Measurements from ENCODE around the gene IFNB1. TPM values are rescaled to one million over a fixed set of nuclear protein-coding genes. Genes with fewer than 3 reads are reported as not detected.

IFNB1 gene
- total and polyA plus RNA-seq, 2 donors (not counting 1 experiment from before 2014, with no cell fraction given) = not detected

GRCh38 chr9:21075484-21075883 lies 2.3 kb downstream of the IFNB1 start:
- H3K27ac Mint-ChIP-seq = no peak overlapping the region
- no peak overlapping the region for H3K4me3 Mint-ChIP-seq
- H3K79me2 ChIP-seq (ENCODE audit: control insufficient read depth, insufficient read depth, low read length) = no peaks in the 10 kb centered on the region
- H3K4me3 ChIP-seq (ENCODE audit: control extremely low read depth in 1 of 5, extremely low read depth in 1 of 5, insufficient read depth in 1 of 5, low read depth in 2 of 5, low read length in 4 of 5) = no peak overlapping the region
- H3K27me3 Mint-ChIP-seq = no peaks in the 10 kb centered on the region
- intact Hi-C loops (cut with micrococcal nuclease) = no loop called here
- 100% methylated on average over 2 of the region's 3 CpGs for WGBS (ENCODE audit: insufficient coverage)
- no peak overlapping the region for H3K27ac ChIP-seq (ENCODE audit: low read length in 2 of 2)
- no peak overlapping the region for H2AFZ ChIP-seq (ENCODE audit: insufficient read depth, low read depth, low read length, poor library complexity, severe bottlenecking)
- H3K4me1 ChIP-seq (ENCODE audit: control insufficient read depth in 2 of 2, insufficient read depth in 2 of 2, low read length in 2 of 2) = no peaks in the 10 kb centered on the region
- no peaks in the 10 kb centered on the region for H3K9me3 ChIP-seq (ENCODE audit: control extremely low read depth in 1 of 3, control insufficient read depth in 2 of 3, insufficient read depth in 1 of 3, low read length in 2 of 3)
- no peaks in the 10 kb centered on the region for H3K4me1 Mint-ChIP-seq
- POLR2A ChIA-PET = no interaction called here
- H3K9me3 Mint-ChIP-seq (ENCODE audit: insufficient read depth) = no peaks in the 10 kb centered on the region
- H3K9ac ChIP-seq (ENCODE audit: low read length) = no peak overlapping the region
- H3K4me2 ChIP-seq (replicated peaks; ENCODE audit: low read depth, low read length, poor library complexity, severe bottlenecking) = no peak overlapping the region
- H3K36me3 ChIP-seq (replicated peaks in 1 of 2; ENCODE audit: control extremely low read depth in 1 of 2, control insufficient read depth in 1 of 2, extremely low read depth in 1 of 2, insufficient read depth in 2 of 2, low read length in 1 of 2) = no peaks in the 10 kb centered on the region
- ATAC-seq (ENCODE audit: low read depth) = no peak
- no peaks in the 10 kb centered on the region for H4K20me1 ChIP-seq (ENCODE audit: control insufficient read depth, insufficient read depth, low read length, poor library complexity, severe bottlenecking)
- no peak for DNase-seq
- CTCF ChIA-PET = interaction anchor here (1.4 kb wide), 1 partner anchor 35 kb away, joined by 3 read pairs; no protein-coding TSS in a partner anchor
- H3K27me3 ChIP-seq (replicated peaks in 1 of 4; ENCODE audit: control extremely low read depth in 1 of 4, control insufficient read depth in 3 of 4, insufficient read depth in 4 of 4, low read length in 3 of 4) = no peaks in the 10 kb centered on the region
- TF ChIP-seq EZH2 (IDR thresholded peaks at IDR 0.05; ENCODE audit: borderline replicate concordance, insufficient read depth, low read depth, low read length, poor library complexity, severe bottlenecking) = no peak
- no peak for TF ChIP-seq CTCF (IDR thresholded peaks at IDR 0.05)

GRCh38 chr9:21070906-21071305 lies 6.8 kb downstream of the IFNB1 start:
- Histone ChIP-seq H2AFZ (ENCODE audit: insufficient read depth, low read depth, low read length, poor library complexity, severe bottlenecking) (no peak overlapping the region), H4K20me1 (ENCODE audit: control insufficient read depth, insufficient read depth, low read length, poor library complexity, severe bottlenecking) (no peaks in the 10 kb centered on the region), H3K36me3 (replicated peaks in 1 of 2; ENCODE audit: control extremely low read depth in 1 of 2, control insufficient read depth in 1 of 2, extremely low read depth in 1 of 2, insufficient read depth in 2 of 2, low read length in 1 of 2) (no peaks in the 10 kb centered on the region), H3K27ac (ENCODE audit: low read length in 2 of 2) (no peak overlapping the region), H3K9me3 (ENCODE audit: control extremely low read depth in 1 of 3, control insufficient read depth in 2 of 3, insufficient read depth in 1 of 3, low read length in 2 of 3) (no peaks in the 10 kb centered on the region), H3K4me2 (replicated peaks; ENCODE audit: low read depth, low read length, poor library complexity, severe bottlenecking) (no peak overlapping the region), H3K9ac (ENCODE audit: low read length) (no peak overlapping the region), H3K4me3 (ENCODE audit: control extremely low read depth in 1 of 5, extremely low read depth in 1 of 5, insufficient read depth in 1 of 5, low read depth in 2 of 5, low read length in 4 of 5) (no peak overlapping the region), H3K4me1 (ENCODE audit: control insufficient read depth in 2 of 2, insufficient read depth in 2 of 2, low read length in 2 of 2) (no peaks in the 10 kb centered on the region), H3K79me2 (ENCODE audit: control insufficient read depth, insufficient read depth, low read length) (no peaks in the 10 kb centered on the region), H3K27me3 (replicated peaks in 1 of 4; ENCODE audit: control extremely low read depth in 1 of 4, control insufficient read depth in 3 of 4, insufficient read depth in 4 of 4, low read length in 3 of 4) (no peaks in the 10 kb centered on the region)
- CTCF ChIA-PET = no interaction called here
- no peak overlapping the region for H3K4me3 Mint-ChIP-seq
- no peaks in the 10 kb centered on the region for H3K4me1 Mint-ChIP-seq
- ATAC-seq (ENCODE audit: low read depth) (no peak), DNase-seq (no peak)
- H3K9me3 Mint-ChIP-seq (ENCODE audit: insufficient read depth) = no peaks in the 10 kb centered on the region
- POLR2A ChIA-PET = no interaction called here
- no peak overlapping the region for H3K27ac Mint-ChIP-seq
- no peaks in the 10 kb centered on the region for H3K27me3 Mint-ChIP-seq
- intact Hi-C loops (cut with micrococcal nuclease) = no loop called here
- TF ChIP-seq EZH2 (IDR thresholded peaks at IDR 0.05; ENCODE audit: borderline replicate concordance, insufficient read depth, low read depth, low read length, poor library complexity, severe bottlenecking) (no peak), CTCF (IDR thresholded peaks at IDR 0.05) (no peak)
